ENCODE measurements around the gene PDCD4. TPM values are rescaled to one million over a fixed set of nuclear protein-coding genes. Genes with fewer than 3 reads are reported as not detected.

PDCD4 gene
- total RNA-seq, 1 donor from 2014 or later: 79.9 TPM

Other genes starting within 250 kb of the PDCD4 start
- 1.5 TPM in 2 replicates for gene RBM20, start 227.6 kb upstream of the PDCD4 start, total RNA-seq
- gene BBIP1, start 47.3 kb downstream of the PDCD4 start, total RNA-seq: 24.1 and 26.3 TPM in 2 replicates
- 80.7 and 82.0 TPM in 2 replicates for gene SHOC2, start 47.7 kb downstream of the PDCD4 start, total RNA-seq
- 1.2 and 1.5 TPM in 2 replicates for gene ADRA2A, start 205.1 kb downstream of the PDCD4 start, total RNA-seq

Data from astrocyte (in vitro differentiated cells and primary cell).